ENCODE data around the gene MTOR.
"Not testable (repeated sequence)": the region's sequence is repeated elsewhere in the genome, so short reads cannot be mapped to it uniquely, and the experiment has no call there.

MTOR gene

DNA sequence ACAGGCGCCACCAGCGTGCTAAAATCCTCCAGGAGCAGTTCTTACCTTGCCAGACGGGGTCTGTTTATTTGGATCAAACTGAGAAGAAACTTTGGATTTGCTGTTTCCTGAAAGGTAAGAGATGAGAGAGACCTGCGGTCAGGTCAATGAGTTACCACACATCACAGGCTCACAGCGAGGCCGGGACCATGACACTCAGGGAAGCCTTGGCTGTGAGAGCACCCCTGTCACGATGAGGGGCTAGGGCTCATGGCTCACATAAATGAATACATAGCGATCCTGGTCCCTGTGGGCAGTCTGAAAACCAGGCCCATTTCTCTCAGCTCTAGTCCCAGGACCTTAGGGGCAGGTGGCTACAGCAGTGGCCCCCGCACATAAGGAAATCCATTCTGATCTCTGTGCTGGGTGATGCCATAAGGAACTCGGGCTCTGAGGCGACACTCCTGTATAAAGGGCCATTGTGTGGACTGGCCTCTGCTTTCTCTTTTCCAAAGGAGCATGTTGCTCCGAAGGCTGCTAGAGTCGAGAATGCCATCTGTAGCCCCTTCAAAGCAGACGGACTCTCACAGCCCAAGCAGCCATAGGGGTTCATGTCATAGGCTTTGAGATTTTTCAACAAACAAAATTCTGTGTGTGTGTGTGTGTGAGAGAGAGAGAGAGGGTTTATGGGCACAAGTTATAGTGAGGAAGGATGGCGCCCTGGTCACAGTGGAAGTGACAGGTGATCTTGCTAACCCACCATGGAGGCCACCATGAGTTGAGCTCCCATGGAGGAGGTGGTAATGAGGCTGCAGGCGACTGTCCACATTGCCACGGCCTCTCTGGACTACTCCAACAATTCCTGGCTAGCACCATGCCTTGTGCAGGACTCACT is 193.5 kb downstream of the MTOR start:
- TF ChIP-seq, protein P1, sequence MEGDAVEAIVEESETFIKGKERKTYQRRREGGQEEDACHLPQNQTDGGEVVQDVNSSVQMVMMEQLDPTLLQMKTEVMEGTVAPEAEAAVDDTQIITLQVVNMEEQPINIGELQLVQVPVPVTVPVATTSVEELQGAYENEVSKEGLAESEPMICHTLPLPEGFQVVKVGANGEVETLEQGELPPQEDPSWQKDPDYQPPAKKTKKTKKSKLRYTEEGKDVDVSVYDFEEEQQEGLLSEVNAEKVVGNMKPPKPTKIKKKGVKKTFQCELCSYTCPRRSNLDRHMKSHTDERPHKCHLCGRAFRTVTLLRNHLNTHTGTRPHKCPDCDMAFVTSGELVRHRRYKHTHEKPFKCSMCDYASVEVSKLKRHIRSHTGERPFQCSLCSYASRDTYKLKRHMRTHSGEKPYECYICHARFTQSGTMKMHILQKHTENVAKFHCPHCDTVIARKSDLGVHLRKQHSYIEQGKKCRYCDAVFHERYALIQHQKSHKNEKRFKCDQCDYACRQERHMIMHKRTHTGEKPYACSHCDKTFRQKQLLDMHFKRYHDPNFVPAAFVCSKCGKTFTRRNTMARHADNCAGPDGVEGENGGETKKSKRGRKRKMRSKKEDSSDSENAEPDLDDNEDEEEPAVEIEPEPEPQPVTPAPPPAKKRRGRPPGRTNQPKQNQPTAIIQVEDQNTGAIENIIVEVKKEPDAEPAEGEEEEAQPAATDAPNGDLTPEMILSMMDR (IDR thresholded peaks at IDR 0.05), result no peak
- Histone ChIP-seq H3K4me3 (no peak overlapping the region), H3K4me1 (no peaks in the 10 kb centered on the region), H3K9me3 (no peaks in the 10 kb centered on the region), H3K27me3 (no peaks in the 10 kb centered on the region), H3K36me3 (peaks cover 70 to 100% (median 90%) of the 10 kb centered on the region in 3 donors), H3K27ac (no peak overlapping the region)
- intact Hi-C loops (cut with DNase I; ENCODE audit: low total_unique reads), result no loop called here
- DNase-seq, result peak in 1 of 2 donors; percentile 48

DNA sequence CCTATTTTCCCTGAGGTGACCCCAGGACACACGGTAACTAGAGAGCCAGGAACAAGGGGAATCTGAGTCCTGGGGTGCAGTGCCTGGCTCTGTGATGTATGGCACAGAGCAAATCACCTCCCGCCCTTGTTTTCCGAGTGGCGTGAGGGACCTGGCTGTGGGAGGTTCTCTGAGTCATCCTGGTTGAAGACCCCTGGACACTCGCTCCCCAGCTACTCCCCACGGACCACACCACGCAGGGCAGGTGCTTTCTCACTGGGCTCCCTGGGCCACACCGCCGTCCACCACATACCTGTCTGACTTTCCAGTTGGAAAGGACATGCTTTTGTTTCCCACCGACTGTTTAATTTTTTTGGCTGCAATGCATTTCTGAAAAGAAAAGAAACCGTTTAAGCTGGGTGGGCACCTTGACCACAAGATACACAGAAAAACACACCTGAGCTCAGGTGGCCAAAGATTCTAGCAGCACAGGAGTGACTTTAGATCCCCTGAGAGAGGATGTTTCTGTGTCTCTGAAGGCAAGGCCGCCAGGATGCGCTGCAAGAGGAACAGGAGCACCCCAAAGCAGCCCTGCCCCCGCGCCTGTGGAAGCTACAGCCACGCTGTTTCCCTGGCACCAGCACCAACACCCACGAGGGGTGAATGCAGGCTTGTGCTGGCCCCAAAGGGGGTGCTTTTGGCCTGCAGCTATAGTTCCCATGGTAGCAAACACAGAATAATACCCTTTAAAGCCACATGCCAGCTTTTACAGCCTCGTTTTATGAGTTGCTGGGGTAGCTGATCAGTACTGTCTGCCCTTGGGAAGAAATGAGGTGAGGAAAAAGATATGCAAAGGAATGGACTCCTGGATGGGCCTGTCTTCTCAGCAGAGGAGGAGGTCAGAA is 194.4 kb downstream of the MTOR start:
- Histone ChIP-seq H3K4me1 (no peaks in the 10 kb centered on the region), H3K4me3 (no peak overlapping the region), H3K27ac (no peak overlapping the region), H3K27me3 (no peaks in the 10 kb centered on the region), H3K9me3 (no peaks in the 10 kb centered on the region), H3K36me3 (peaks cover 61 to 98% (median 81%) of the 10 kb centered on the region in 3 donors)
- DNase-seq, result peak in 1 of 2 donors; percentile 57
- intact Hi-C loops (cut with DNase I; ENCODE audit: low total_unique reads), result no loop called here
- TF ChIP-seq, protein P1 (IDR thresholded peaks at IDR 0.05), result no peak

DNA sequence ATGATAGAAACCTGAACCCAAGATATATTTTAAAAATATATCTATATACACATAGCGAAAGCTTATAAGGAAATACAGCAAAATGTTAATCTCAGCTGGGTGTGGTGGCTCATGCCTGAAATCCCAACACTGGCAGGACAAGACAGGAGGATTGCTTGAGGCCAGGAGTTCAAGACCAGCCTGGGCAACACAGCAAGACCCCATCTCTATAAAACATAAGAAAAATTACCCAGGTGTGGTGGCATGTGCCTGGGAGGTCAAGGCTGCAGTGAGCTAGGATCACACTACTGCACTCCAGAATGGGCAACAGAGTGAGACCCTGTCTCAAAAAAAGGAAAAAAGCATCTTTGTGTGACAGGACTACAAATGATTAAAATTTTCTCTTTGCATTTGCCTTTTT is 196.6 kb downstream of the MTOR start:
- Histone ChIP-seq H3K36me3 (peaks cover 48 to 77% (median 60%) of the 10 kb centered on the region in 3 donors), H3K4me3 (no peak overlapping the region), H3K27ac (no peak overlapping the region), H3K27me3 (no peaks in the 10 kb centered on the region), H3K9me3 (no peaks in the 10 kb centered on the region), H3K4me1 (peaks cover 0 to 12% (median 9%) of the 10 kb centered on the region in 4 donors)
- peak in 1 of 2 donors; percentile 10 for DNase-seq
- TF ChIP-seq, protein P1 (IDR thresholded peaks at IDR 0.05), result no peak
- intact Hi-C loops (cut with DNase I; ENCODE audit: low total_unique reads), result no loop called here

DNA sequence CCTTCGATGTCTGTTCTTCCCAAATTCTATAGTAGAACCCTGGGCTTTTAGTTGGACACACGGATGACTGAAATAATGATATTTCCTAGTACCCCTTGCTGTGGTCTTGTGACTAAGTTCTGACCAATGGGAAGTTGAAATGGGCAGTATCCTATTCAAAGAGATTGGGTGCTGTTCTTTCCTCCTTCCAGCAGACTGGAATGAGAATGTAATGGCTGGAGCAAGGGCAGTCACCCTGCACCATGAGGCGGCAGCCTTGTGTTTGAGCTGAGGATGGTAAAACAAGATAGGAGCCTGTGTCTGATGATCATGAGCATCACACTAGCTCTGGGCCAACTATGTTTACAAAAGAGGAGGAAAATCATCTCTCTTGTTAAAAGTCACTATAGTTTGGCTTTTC is 197.4 kb downstream of the MTOR start:
- Histone ChIP-seq H3K36me3 (peaks cover 47 to 69% (median 55%) of the 10 kb centered on the region in 3 donors), H3K27me3 (no peaks in the 10 kb centered on the region), H3K27ac (no peak overlapping the region), H3K9me3 (no peaks in the 10 kb centered on the region), H3K4me3 (no peak overlapping the region), H3K4me1 (peaks cover 0 to 15% (median 10%) of the 10 kb centered on the region in 4 donors)
- intact Hi-C loops (cut with DNase I; ENCODE audit: low total_unique reads), result no loop called here
- TF ChIP-seq, protein P1 (IDR thresholded peaks at IDR 0.05), result no peak
- DNase-seq, result no peak

DNA sequence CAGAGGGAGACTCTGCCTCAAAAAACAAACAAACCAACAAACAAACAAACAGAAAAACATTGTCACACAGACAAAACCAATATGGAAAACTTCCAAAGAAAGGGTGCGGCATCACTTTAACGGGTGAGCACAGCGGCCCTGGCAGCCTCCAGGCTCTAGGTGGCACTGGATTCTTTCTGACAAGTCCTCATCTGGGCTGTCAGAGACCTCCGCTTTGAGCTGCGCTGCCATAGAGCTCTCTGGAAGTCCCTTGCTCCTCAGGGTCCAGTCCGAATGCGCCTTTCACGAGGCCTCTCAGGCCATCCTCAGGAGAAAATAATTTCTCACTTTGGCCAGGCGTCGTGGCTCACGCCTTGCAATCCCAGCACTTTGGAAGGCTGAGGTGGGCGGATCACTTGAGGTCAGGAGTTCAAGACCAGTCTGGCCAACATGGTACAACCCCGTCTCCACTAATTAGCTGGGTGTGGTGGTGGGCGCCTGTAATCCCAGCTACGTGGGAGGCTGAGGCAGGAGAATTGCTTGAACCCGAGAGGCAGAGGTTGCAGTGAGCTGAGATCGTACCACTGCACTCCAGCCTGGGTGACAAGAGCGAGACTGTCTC is 198.3 kb downstream of the MTOR start:
- H3K9me3 ChIP-seq; intact Hi-C loops (cut with DNase I; ENCODE audit: low total_unique reads); H3K27me3 ChIP-seq; H3K4me3 ChIP-seq; H3K27ac ChIP-seq; DNase-seq: not testable (repeated sequence)
- peaks cover 0 to 20% (median 16%) of the 10 kb centered on the region in 4 donors for H3K4me1 ChIP-seq
- H3K36me3 ChIP-seq, result peaks cover 37 to 60% (median 46%) of the 10 kb centered on the region in 3 donors
